ENCODE results near the gene AADACL4.
"Not testable (repeated sequence)": the region's sequence is repeated elsewhere in the genome, so short reads cannot be mapped to it uniquely, and the experiment has no call there.

The AADACL4 gene

DNA sequence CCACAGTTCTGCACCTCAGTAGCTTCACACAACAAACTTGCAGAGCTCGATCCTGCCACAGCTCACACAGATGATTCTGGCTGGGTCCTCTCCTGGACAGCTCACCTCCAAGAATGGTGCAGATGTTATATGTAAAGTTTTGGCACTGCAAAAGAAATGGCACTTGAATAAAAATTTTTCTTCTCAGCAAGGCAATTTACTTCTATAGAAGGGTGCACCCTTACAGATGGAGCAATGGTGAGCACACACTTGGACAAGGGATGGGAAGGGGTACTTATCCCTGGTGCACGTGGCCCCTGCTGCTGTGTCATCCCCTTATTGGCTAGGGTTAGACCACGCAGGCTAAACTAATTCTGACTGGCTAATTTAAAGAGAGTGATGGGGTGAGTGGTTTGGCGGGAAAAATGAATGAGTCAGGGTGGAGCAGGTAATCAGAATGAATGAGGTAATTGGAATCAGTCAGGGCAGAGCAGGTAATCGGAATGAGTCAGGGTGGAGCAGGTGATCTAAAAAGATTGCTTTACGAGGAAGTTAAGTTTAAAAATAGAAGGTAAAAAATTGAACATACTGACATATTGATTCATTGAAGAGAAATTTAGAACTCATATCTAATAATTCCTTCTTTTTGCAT lies 60.1 kb downstream of the AADACL4 start:
- no peak for DNase-seq (ENCODE audit: extremely low spot score, insufficient read length, low read depth)
- no peak for FAIRE-seq

DNA sequence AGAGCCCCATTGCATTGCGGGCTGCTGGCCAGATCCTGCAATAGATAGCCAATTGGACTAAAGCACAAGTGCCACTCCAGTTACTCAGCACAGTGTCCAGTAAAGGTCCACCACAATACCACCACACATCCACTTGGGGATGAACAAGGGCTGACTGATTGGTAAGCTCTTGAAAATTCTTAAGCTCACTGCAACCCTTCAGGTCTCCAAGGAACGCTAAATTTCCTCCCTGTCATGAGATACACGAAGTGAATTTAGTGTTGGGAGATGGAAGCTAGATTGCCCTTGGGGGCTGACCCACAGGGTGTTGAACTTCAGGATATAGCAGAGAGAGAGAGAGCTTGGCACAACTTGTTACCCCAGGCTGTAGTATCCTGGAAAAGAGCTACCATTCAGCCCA lies 62.2 kb downstream of the AADACL4 start:
- DNase-seq (ENCODE audit: extremely low spot score, insufficient read length, low read depth) (no peak), FAIRE-seq (no peak)

DNA sequence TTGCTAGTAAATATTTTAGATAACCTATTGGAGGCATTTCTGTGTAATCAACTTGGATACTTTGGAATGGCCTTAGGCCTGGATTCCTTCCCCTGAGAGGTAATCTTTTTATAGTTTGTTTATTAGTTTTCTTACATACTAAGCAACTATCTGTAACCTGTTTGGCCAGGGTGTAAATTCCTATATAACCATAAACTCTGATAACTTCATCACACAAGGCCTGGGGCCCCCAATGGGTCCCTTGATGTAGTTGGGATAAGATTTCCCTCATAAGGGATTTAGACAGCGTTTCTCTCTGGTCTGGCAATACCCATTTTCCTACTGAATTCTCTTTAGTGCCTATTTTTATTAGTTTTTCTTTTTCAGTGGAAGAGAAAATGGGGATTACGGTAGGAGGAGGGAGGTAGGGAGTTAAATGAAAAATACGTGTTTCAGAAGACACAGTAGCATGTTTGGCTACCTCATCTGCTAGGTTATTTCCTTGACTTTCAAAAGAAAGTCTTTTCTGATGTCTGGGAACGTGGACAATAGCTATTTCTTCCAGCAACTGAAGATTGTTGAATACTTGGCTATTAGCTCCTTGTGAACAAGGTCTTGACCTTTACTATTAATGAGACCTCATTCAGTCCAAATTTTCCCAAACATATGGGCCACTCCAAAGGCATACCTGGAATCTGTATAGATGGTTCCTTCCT lies 64.7 kb downstream of the AADACL4 start:
- no peak for FAIRE-seq
- DNase-seq (ENCODE audit: extremely low spot score, insufficient read length, low read depth): no peak

DNA sequence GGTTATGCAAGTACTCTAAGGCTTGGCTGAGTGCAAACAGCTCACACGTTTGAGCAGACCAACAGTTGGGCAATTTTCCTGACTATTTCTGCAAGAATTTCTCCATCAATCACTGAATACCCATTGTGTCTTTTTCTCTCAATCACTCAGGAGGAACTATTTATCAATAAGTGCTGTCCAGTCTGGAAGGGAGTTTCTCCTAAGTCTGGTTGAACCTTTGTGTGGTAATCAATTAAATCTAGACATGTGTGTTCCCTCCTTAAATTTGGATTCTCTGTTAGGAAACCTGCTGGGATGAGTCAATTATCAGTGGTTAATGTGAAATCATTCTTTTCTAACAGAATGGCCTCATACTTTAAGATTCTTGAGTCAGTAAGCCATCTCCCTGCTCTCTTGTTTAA lies 65.2 kb downstream of the AADACL4 start:
- FAIRE-seq (no peak), DNase-seq (ENCODE audit: extremely low spot score, insufficient read length, low read depth) (no peak)

DNA sequence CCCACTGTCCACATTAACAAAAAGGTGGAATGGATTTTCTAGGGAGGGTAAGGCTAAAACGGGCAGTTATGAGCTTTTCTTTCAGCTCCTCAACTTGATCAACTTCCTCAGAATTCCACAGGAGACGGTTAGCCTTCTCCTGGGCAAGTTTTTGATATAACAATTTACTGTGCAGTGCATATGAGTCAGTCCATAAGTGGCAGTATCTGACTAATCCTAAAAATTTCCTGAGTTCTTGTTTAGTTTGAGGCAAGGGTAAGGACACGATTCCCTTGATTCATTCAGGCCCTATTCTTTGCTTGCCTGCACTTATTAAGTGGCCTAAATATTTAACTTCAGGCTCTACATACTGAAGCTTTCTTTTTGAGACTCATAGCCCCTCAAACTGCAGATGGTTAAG lies 65.8 kb downstream of the AADACL4 start:
- FAIRE-seq (no peak), DNase-seq (ENCODE audit: extremely low spot score, insufficient read length, low read depth) (no peak)

DNA sequence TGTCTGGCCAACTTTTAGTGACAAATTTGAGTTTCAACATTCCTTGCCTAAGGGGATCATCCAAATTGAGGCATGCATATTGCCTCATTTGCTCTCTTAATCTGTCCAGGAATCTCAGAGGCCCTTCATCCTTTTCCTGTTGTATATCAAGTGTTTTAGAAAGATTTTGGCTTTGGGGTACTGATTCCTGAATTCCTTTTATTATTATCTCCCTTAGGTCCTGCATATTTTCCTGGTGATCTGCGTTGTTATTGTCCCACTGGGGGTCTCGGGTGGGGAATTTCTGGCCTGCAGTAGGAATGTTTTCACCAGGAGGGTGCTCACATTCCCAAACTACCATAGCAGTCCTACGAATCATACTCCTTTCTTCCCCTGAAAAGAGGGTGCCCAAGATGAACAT lies 67.7 kb downstream of the AADACL4 start:
- no peak for FAIRE-seq
- DNase-seq (ENCODE audit: extremely low spot score, insufficient read length, low read depth): no peak

DNA sequence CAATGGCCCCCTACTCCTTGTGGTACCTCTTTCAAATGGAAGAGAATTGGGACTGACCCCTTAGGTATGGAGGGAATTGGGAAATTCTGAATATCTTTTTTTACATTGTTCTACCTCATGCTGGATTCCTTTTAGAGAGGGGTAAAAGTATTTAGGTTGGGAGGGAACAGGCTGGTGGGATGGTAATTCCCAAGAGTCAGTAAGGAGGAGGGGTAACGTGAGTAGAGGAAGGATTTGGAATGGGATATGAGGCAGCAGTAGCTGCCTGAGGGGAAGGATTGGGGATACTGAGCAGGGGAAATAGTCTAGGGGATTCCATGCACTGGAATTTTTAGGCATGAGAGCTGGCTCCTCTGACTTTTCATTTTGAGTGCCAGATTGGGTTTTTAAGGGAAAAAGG lies 68.2 kb downstream of the AADACL4 start:
- DNase-seq (ENCODE audit: extremely low spot score, insufficient read length, low read depth) (no peak), FAIRE-seq (no peak)

DNA sequence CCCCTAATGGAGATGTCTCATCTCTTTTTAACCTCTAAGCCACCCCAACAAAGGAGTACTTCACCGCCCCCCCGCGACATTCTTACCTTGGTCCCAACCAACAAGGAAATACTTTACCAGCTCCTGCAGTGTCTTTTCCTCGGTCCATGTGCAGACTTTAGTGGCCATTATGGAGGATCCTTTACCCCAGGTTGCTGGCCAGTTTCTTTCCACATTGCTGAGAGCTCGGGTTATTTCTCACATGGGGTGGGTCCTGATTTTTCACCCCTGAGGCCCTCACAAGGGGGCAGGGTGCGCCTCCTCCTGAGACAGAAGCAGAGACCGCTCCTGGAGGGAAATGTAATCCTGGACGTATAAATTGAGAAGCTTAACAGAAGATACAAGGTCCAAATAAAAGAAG lies 69.0 kb downstream of the AADACL4 start:
- DNase-seq (ENCODE audit: extremely low spot score, insufficient read length, low read depth): no peak
- no peak for FAIRE-seq

DNA sequence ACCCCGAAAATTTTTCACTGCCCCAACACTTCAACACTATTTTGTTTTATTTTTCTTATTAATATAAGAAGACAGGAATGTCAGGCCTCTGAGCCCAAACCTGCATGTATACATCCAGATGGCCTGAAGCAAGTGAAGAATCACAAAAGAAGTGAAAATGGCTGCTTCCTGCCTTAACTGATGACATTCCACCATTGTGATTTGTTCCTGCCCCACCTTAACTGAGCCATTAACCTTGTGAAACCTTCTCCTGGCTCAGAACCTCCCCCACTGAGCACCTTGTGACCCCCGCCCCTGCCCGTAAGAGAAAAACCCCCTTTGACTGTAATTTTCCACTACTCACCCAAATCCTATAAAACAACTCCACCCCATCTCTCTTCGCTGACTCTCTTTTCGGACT lies 69.8 kb downstream of the AADACL4 start:
- not testable (repeated sequence) for FAIRE-seq; DNase-seq (ENCODE audit: extremely low spot score, insufficient read length, low read depth)

DNA sequence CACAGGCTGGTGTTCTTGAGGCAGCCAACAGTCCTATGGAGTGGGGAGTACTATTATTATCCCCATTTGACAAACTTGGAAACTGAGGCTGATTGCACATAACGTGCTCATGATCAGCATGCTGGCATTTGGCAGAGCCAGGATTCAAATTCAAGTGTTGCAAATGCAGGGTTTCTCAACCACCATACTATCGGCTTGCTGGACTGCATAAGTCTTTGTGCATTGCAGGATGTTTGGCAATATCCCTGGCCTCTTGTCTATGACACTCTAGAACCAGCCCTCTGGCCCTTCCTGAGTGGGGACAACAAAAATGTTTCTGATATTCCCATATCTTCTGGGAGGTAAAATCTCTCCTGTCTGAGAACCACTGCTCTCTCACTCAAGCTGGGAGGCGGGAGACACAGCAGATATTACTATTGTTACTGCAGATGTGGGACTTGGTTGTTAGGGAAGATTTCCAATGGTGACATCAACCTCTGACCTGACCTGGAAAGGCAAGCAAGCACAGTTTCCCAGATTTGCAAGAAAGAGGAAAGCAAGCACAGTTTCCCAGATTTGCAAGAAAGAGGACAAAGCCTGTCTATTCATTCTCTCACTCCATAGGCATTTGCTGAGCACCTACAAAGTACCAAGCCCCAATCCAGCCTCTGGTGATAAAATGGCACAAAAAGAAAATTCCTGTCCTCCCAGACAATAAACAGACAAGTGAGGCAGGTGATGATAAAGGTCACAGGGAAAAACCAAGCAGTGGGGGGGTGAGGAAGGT lies 71.0 kb downstream of the AADACL4 start:
- no peak for FAIRE-seq
- no peak for DNase-seq (ENCODE audit: extremely low spot score, insufficient read length, low read depth)

DNA sequence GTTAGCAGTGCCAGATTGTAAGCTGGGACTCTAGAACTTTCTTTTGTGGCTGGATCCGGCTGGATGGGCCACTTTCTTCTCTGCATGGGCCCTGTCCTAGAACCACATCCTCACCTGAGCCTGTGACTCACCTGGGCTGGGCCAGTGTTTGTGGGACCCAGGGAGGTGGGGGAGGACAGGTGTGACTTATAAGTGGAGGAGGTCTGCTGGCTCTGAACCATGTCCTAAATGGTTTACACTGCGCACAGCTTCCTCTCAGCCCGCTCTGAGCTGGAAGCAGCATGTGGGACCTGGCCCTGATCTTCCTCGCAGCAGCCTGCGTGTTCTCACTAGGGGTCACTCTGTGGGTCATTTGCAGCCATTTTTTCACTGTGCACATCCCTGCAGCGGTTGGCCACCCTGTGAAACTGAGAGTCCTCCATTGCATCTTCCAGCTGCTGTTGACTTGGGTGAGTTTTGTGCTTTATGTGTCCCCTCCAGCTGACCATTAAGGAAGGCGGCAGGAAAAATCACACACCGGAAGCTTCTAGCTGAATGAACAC lies 72.1 kb downstream of the AADACL4 start, which contains the start of gene AADACL3:
Gene AADACL3 (plus strand): TSS at position 215 of the 542 bp plus-strand sequence. CDS start 67 bp downstream, at position 282.
- no peak for DNase-seq (ENCODE audit: extremely low spot score, insufficient read length, low read depth)
- FAIRE-seq: no peak
